Colonic mucosa (tissue), 4 donors: ENCODE results near the gene ANKRD11. TPM values are rescaled to one million over a fixed set of nuclear protein-coding genes. Genes with fewer than 3 reads are reported as not detected.

Experiments used
- DNase-seq: peaks from one replicate; pipeline ENCODE4 v3.0.0-alpha.2; 2020
- H3K27ac ChIP-seq: fragments of 200-600 bp; one replicate; pipeline ENCODE4 v1.8.0; 2021
- H3K27me3 ChIP-seq: fragments of 200-600 bp; one replicate; pipeline ENCODE4 v1.8.0; 2021
- H3K36me3 ChIP-seq: fragments of 200-600 bp; one replicate; pipeline ENCODE4 v1.8.0; 2021
- H3K4me1 ChIP-seq: fragments of 200-600 bp; one replicate; pipeline ENCODE4 v1.8.0; 2021; ENCODE audit warnings: mild to moderate bottlenecking
- H3K4me3 ChIP-seq: fragments of 200-600 bp; one replicate; pipeline ENCODE4 v1.8.0; 2021
- H3K9ac ChIP-seq, 2 donors: one replicate each; pipeline ENCODE4 v1.7.0; 2013; ENCODE audit warnings: control low read depth in 2 of 2, low read depth in 2 of 2, low read length in 2 of 2
- H3K9me3 ChIP-seq: fragments of 200-600 bp; one replicate; pipeline ENCODE4 v1.8.0; 2021
- CTCF ChIP-seq: fragments of 200-600 bp; IDR thresholded peaks from one replicate; pipeline ENCODE4 v1.8.0; 2022; ENCODE audit warnings: antibody characterized with exemption, mild to moderate bottlenecking
- intact Hi-C: fragments of 100-400 bp; cut with DNase I; formaldehyde crosslinking; loops from one replicate; pipeline ENCODE4 v1.14.1; 2022
- total RNA-seq, 2 donors: library from RNA; stranded (reverse); fragmentation: NEBNext Ultra II Directional in 1 of 2; extraction: Animal tissue kit (Norgen Biotek cat#: 25700) in 1 of 2; gene quantifications; one replicate each; pipeline ENCODE4 v1.2.1, GENCODE V29; 2021
- donor health status: healthy.
- donor health status: DM: no; HTN: no; CAD: no.
- donor health status: DM: no; HTN: no; CAD: no.

ANKRD11 gene
- total RNA-seq, 2 donors from 2014 or later: 69.4 to 129 TPM

- Histone ChIP-seq H3K27me3 (no peaks in the 10 kb centered on the region), H3K4me1 (peaks cover 14% of the 10 kb centered on the region), H3K27ac (no peak overlapping the region), H3K36me3 (no peaks in the 10 kb centered on the region), H3K9me3 (no peaks in the 10 kb centered on the region), H3K4me3 (no peak overlapping the region), H3K9ac (no peak overlapping the region)
- no peak for DNase-seq
- intact Hi-C loops: no loop called here
- TF ChIP-seq CTCF: no peak
Observed at GRCh38 chr16:89326721-89327120, 163.6 kb downstream of the ANKRD11 start.

GRCh38 chr16:89325861-89326471 lies 164.4 kb downstream of the ANKRD11 start:
- Histone ChIP-seq H3K4me3 (no peak overlapping the region), H3K27me3 (no peaks in the 10 kb centered on the region)

GRCh38 chr16:89324056-89325010 lies 166.0 kb downstream of the ANKRD11 start:
- Histone ChIP-seq H3K27me3 (no peaks in the 10 kb centered on the region), H3K36me3 (no peaks in the 10 kb centered on the region), H3K9me3 (no peaks in the 10 kb centered on the region), H3K4me3 (no peak overlapping the region), H3K9ac (no peak overlapping the region), H3K4me1 (peaks cover 26% of the 10 kb centered on the region), H3K27ac (no peak overlapping the region)
- no peak for DNase-seq
- intact Hi-C loops: no loop called here
- no peak for TF ChIP-seq CTCF

More at GRCh38 chr16:89325861-89326471, 164.4 kb downstream of the ANKRD11 start:
- Histone ChIP-seq H3K36me3 (no peaks in the 10 kb centered on the region), H3K9me3 (no peaks in the 10 kb centered on the region), H3K4me1 (peaks cover 16% of the 10 kb centered on the region), H3K9ac (peak overlapping the region in 1 of 2 donors; percentile 58), H3K27ac (peak overlapping the region; percentile 5)
- DNase-seq: peak; percentile 72
- no peak for TF ChIP-seq CTCF
- intact Hi-C loops: no loop called here

GRCh38 chr16:89323120-89323960 lies 167.0 kb downstream of the ANKRD11 start:
- DNase-seq: no peak
- TF ChIP-seq CTCF: no peak
- Histone ChIP-seq H3K4me3 (no peak overlapping the region), H3K4me1 (peaks cover 27% of the 10 kb centered on the region), H3K9me3 (no peaks in the 10 kb centered on the region), H3K36me3 (no peaks in the 10 kb centered on the region), H3K9ac (no peak overlapping the region), H3K27me3 (no peaks in the 10 kb centered on the region), H3K27ac (no peak overlapping the region)
- intact Hi-C loops: no loop called here
